Esophagus muscularis mucosa (tissue), 3 donors: ENCODE data around the gene RERE.

Source experiments
- CTCF ChIP-seq, 3 experiments: fragments of 200-600 bp in 2 of 3; fragments of 450-650 bp in 1 of 3; sonication (generic) in 2 of 3; IDR thresholded peaks; one replicate each; pipeline ENCODE4 v1.5.1; 2017 to 2019; ENCODE audit warnings: antibody characterized with exemption in 3 of 3, mild to moderate bottlenecking in 2 of 3, moderate library complexity in 1 of 3
- POLR2AphosphoS5 ChIP-seq, 2 donors: sonication (generic); formaldehyde crosslinking; IDR thresholded peaks; one replicate each; pipeline ENCODE4 v1.6.1; 2017; ENCODE audit warnings: antibody characterized with exemption in 2 of 2

- TF ChIP-seq CTCF (IDR thresholded peaks at IDR 0.05) = no peak
- TF ChIP-seq POLR2AphosphoS5 (IDR thresholded peaks at IDR 0.05) = no peak
These were observed 343.1 kb downstream of the RERE start for GRCh38 chr1:8474369-8474768.
